ENCODE data around the gene RABGAP1L.

- TF ChIP-seq POLR2A (IDR thresholded peaks at IDR 0.05; ENCODE audit: low read depth, low read length) (no peak), POLR2AphosphoS5 (IDR thresholded peaks at IDR 0.05; ENCODE audit: low read depth, low read length) (no peak)
These were observed 184.8 kb downstream of the RABGAP1L start for GRCh38 chr1:174344162-174344561.

Data from GM12892 (cell line).